ENCODE data around the gene ZNF169.

ZNF169 gene

DNA sequence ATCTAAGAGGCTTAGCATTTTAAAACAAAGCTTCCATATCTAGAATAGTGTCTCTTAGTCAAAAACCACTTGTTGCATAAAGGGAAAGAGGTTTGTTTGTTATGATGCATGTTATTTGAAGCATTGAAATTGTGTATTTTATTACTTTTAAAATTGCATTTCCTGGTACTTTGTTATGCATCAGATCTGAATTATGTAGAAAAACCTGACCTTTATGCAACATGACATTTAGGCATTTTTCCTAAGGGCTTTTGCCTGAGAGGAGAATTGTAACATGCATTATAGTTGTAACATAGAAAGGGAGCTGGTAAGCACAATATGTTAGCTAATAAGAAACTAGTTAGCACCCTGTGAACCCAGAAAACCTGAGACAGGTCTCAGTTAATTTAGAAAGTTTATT, 22.0 kb downstream of the ZNF169 start:
- no peak overlapping the region for H3K4me2 ChIP-seq (ENCODE audit: low read depth, low read length, poor library complexity, severe bottlenecking)
- no peaks in the 10 kb centered on the region for H3K9me2 ChIP-seq (replicated peaks; ENCODE audit: insufficient read depth, low read length)
- no peaks in the 10 kb centered on the region for H3K27me3 ChIP-seq (ENCODE audit: low read length)
- peaks cover 8% of the 10 kb centered on the region; the same call in 1 of the 2 replicates for H3K9me3 ChIP-seq (ENCODE audit: insufficient read depth, low read length)
- H2AFZ ChIP-seq (ENCODE audit: low read depth, low read length, severe bottlenecking) = no peak overlapping the region
- H3K4me3 ChIP-seq (ENCODE audit: insufficient read depth, low read length, poor library complexity, severe bottlenecking) = no peak overlapping the region
- H3K79me2 ChIP-seq (ENCODE audit: insufficient read depth, low read length) = peaks cover 12% of the 10 kb centered on the region; the same call in 1 of the 2 replicates
- H3K9ac ChIP-seq (ENCODE audit: low read length) = no peak overlapping the region
- H3K36me3 ChIP-seq (ENCODE audit: low read length) = peaks cover 19% of the 10 kb centered on the region
- H4K20me1 ChIP-seq (ENCODE audit: low read depth, low read length) = 0 out of 2 replicates have a peak, but pooled peaks cover 2% of the 10 kb centered on the region
- no peaks in the 10 kb centered on the region for H3F3A ChIP-seq (ENCODE audit: insufficient read depth)
- TF ChIP-seq, protein P1, sequence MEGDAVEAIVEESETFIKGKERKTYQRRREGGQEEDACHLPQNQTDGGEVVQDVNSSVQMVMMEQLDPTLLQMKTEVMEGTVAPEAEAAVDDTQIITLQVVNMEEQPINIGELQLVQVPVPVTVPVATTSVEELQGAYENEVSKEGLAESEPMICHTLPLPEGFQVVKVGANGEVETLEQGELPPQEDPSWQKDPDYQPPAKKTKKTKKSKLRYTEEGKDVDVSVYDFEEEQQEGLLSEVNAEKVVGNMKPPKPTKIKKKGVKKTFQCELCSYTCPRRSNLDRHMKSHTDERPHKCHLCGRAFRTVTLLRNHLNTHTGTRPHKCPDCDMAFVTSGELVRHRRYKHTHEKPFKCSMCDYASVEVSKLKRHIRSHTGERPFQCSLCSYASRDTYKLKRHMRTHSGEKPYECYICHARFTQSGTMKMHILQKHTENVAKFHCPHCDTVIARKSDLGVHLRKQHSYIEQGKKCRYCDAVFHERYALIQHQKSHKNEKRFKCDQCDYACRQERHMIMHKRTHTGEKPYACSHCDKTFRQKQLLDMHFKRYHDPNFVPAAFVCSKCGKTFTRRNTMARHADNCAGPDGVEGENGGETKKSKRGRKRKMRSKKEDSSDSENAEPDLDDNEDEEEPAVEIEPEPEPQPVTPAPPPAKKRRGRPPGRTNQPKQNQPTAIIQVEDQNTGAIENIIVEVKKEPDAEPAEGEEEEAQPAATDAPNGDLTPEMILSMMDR (IDR thresholded peaks at IDR 0.05; ENCODE audit: insufficient read depth, low read length, poor library complexity, severe bottlenecking) = no peak
- no peak for TF ChIP-seq EZH2phosphoT487 (conservative IDR thresholded peaks at IDR 0.05; ENCODE audit: low read length)
- no peak overlapping the region for H3K27ac ChIP-seq (ENCODE audit: low read depth, low read length)

DNA sequence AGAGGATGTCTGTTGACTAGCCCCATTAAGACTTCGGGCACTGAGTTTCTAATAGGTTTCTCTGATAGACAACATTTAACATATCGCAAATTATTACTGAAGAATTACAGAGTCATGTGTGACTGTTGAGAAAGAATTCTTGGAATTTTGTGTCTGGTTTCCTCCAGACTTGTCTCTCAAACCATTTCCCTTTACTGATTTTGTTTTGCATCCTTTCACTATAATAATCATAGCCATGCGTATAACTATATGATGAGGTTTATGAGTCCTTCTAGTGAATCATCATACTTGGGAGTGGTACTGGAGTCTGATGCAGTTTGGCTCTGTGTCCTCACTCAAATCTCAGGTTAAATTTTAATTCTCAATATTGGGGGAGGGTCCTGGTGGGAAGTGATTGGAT, 27.0 kb downstream of the ZNF169 start:
- Histone ChIP-seq H3K4me3 (ENCODE audit: insufficient read depth, low read length, poor library complexity, severe bottlenecking) (no peak overlapping the region), H2AFZ (ENCODE audit: low read depth, low read length, severe bottlenecking) (no peak overlapping the region), H3K9ac (ENCODE audit: low read length) (no peak overlapping the region), H3K9me2 (replicated peaks; ENCODE audit: insufficient read depth, low read length) (no peaks in the 10 kb centered on the region), H3F3A (ENCODE audit: insufficient read depth) (no peaks in the 10 kb centered on the region), H3K36me3 (ENCODE audit: low read length) (peaks cover 5% of the 10 kb centered on the region; the same call in 1 of the 2 replicates), H4K20me1 (ENCODE audit: low read depth, low read length) (0 out of 2 replicates have a peak, but pooled peaks cover 2% of the 10 kb centered on the region), H3K79me2 (ENCODE audit: insufficient read depth, low read length) (no peaks in the 10 kb centered on the region), H3K9me3 (ENCODE audit: insufficient read depth, low read length) (no peaks in the 10 kb centered on the region), H3K27ac (ENCODE audit: low read depth, low read length) (no peak overlapping the region), H3K27me3 (ENCODE audit: low read length) (no peaks in the 10 kb centered on the region), H3K4me2 (ENCODE audit: low read depth, low read length, poor library complexity, severe bottlenecking) (no peak overlapping the region)
- TF ChIP-seq EZH2phosphoT487 (conservative IDR thresholded peaks at IDR 0.05; ENCODE audit: low read length) = no peak
- TF ChIP-seq, protein P1 (IDR thresholded peaks at IDR 0.05; ENCODE audit: insufficient read depth, low read length, poor library complexity, severe bottlenecking) = no peak

DNA sequence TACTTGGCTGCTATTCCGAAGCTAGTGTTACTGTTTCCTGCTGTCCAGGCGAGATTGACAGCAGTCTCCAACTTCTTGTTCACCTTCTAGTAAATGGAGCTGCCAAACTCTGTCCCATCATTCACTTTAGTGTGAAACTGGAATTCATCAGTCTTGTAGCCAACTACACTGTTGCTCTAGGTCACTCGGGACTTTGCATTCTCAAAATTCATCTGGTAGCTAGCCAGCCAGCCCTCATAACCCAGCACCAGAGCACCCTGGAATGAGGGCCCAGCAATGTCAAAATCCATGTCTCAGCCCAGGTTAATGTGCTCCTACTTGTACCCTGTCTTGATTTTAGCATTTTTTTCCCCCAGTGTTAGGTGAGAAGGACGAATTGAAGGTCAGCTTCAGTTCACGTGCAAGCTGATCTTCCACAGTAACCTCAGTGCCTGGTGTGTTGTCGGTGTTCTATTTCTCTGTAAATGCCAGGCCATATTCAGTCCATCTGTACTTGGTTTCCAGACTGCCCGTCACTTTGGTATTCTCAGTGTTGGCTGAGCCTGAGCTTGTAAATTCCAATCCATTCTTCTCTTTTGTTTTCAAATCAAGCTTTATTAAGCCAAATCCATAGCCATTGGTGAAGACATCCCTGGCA, 28.9 kb downstream of the ZNF169 start:
- Histone ChIP-seq H3K9me2 (replicated peaks; ENCODE audit: insufficient read depth, low read length) (no peaks in the 10 kb centered on the region), H2AFZ (ENCODE audit: low read depth, low read length, severe bottlenecking) (no peak overlapping the region), H3K4me2 (ENCODE audit: low read depth, low read length, poor library complexity, severe bottlenecking) (no peak overlapping the region), H4K20me1 (ENCODE audit: low read depth, low read length) (0 out of 2 replicates have a peak, but pooled peaks cover 2% of the 10 kb centered on the region), H3K79me2 (ENCODE audit: insufficient read depth, low read length) (no peaks in the 10 kb centered on the region), H3K36me3 (ENCODE audit: low read length) (0 out of 2 replicates have a peak, but pooled peaks cover 3% of the 10 kb centered on the region), H3K4me3 (ENCODE audit: insufficient read depth, low read length, poor library complexity, severe bottlenecking) (no peak overlapping the region), H3K9me3 (ENCODE audit: insufficient read depth, low read length) (no peaks in the 10 kb centered on the region), H3K9ac (ENCODE audit: low read length) (no peak overlapping the region), H3F3A (ENCODE audit: insufficient read depth) (no peaks in the 10 kb centered on the region), H3K27me3 (ENCODE audit: low read length) (no peaks in the 10 kb centered on the region), H3K27ac (ENCODE audit: low read depth, low read length) (no peak overlapping the region)
- TF ChIP-seq, protein P1 (IDR thresholded peaks at IDR 0.05; ENCODE audit: insufficient read depth, low read length, poor library complexity, severe bottlenecking) = no peak

All from SU-DHL-6 (cell line).